Osteocyte (in vitro differentiated cells): ENCODE data around the gene MRPS7. TPM values are rescaled to one million over a fixed set of nuclear protein-coding genes. Genes with fewer than 3 reads are reported as not detected.
"Not testable (repeated sequence)": the region's sequence is repeated elsewhere in the genome, so short reads cannot be mapped to it uniquely, and the experiment has no call there.

Experiments used
- DNase-seq: peaks from one replicate; pipeline ENCODE4 v3.0.0; 2021; ENCODE audit warnings: mixed read lengths; ENCODE audit not compliant: unreplicated experiment; ENCODE audit errors: extremely low spot score
- H3K27ac Mint-ChIP-seq: one replicate; pipeline ENCODE4 v1.8.0; 2021; ENCODE audit warnings: mild to moderate bottlenecking, mixed read lengths; ENCODE audit not compliant: unreplicated experiment
- H3K27me3 Mint-ChIP-seq: one replicate; pipeline ENCODE4 v1.8.0; 2021; ENCODE audit warnings: mixed read lengths; ENCODE audit not compliant: unreplicated experiment
- H3K36me3 Mint-ChIP-seq: one replicate; pipeline ENCODE4 v1.8.0; 2021; ENCODE audit warnings: mixed read lengths; ENCODE audit not compliant: unreplicated experiment
- H3K4me1 Mint-ChIP-seq: one replicate; pipeline ENCODE4 v1.8.0; 2021; ENCODE audit warnings: mixed read lengths; ENCODE audit not compliant: unreplicated experiment
- H3K4me3 Mint-ChIP-seq: one replicate; pipeline ENCODE4 v1.8.0; 2021; ENCODE audit warnings: mild to moderate bottlenecking, moderate library complexity, mixed read lengths; ENCODE audit not compliant: unreplicated experiment
- H3K9me3 Mint-ChIP-seq: one replicate; pipeline ENCODE4 v1.8.0; 2021; ENCODE audit warnings: mixed read lengths; ENCODE audit not compliant: unreplicated experiment
- CTCF ChIP-seq: fragments of 200-600 bp; sonication (generic); IDR thresholded peaks from 2 replicates; pipeline ENCODE4 v1.5.0; 2021; ENCODE audit warnings: antibody characterized with exemption, mild to moderate bottlenecking, moderate library complexity
- total RNA-seq: library from RNA; stranded (reverse); gene quantifications from 2 replicates; pipeline ENCODE4 v1.2.1, GENCODE V29; 2021

Gene MRPS7
- total RNA-seq, 1 donor from 2014 or later: 49.6 TPM

DNA sequence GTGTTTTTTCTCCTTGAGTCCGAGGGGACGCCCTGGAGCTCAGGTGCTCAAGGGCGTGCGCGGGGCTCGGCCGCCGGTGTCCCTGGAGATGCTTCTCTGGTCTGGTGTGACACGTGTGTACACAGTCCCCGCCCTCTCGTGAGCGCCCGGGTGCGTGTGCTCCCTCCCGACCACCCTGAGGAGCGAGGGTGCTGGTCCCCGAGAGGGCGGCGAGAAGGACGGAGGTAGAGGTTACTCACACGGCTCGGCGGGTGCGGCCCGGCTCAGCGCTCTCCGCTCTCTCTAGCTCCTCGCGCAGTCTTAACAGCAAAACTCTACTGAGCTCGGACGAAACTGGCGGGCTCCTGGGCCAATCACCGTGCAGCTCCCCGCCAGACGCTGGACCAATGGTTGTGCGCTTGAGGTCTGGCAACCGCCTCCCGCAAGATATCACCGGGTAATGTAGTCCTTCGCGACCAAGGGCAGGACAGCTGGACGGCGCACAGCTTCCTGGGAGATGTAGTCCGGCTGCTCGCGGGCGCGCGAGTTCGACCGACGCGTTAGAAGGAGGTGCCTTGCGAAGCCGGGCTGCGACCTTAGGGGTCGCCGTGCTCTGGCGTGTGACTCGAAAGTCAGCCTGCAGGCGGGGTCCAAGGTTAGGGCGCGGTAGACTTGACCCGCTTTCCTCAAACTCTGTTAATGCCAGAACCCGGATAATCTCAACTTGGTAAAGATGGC, 27.6 kb downstream of the MRPS7 start, which contains the start of gene SLC25A19:
TSS of gene SLC25A19 (minus strand) at position 319 of the 717 bp plus-strand sequence. CDS start 2,669 bp downstream, outside the sequence.
- TF ChIP-seq CTCF: no peak
- Mint-ChIP-seq H3K9me3 (no peaks in the 10 kb centered on the region), H3K4me3 (peak within 1 kb of the TSS; percentile 96), H3K4me1 (peaks cover 7% of the 10 kb centered on the region), H3K27me3 (no peaks in the 10 kb centered on the region), H3K36me3 (peaks cover 3% of the 10 kb centered on the region), H3K27ac (peak within 1 kb of the TSS; percentile 99)
- DNase-seq: peak; percentile 98

GRCh38 chr17:75289832-75290337, 28.2 kb downstream of the MRPS7 start:
- Mint-ChIP-seq H3K4me3 (peak overlapping the region; percentile 96), H3K27ac (peak overlapping the region; percentile 99), H3K9me3 (no peaks in the 10 kb centered on the region), H3K27me3 (no peaks in the 10 kb centered on the region), H3K4me1 (peaks cover 7% of the 10 kb centered on the region), H3K36me3 (peaks cover 3% of the 10 kb centered on the region)
- DNase-seq: no peak
- TF ChIP-seq CTCF: no peak

- DNase-seq, H3K36me3 Mint-ChIP-seq, H3K27ac Mint-ChIP-seq, H3K9me3 Mint-ChIP-seq, H3K4me3 Mint-ChIP-seq, H3K4me1 Mint-ChIP-seq, H3K27me3 Mint-ChIP-seq: not testable (repeated sequence)
Measured at GRCh38 chr17:75292810-75293448, 31.2 kb downstream of the MRPS7 start.

DNA sequence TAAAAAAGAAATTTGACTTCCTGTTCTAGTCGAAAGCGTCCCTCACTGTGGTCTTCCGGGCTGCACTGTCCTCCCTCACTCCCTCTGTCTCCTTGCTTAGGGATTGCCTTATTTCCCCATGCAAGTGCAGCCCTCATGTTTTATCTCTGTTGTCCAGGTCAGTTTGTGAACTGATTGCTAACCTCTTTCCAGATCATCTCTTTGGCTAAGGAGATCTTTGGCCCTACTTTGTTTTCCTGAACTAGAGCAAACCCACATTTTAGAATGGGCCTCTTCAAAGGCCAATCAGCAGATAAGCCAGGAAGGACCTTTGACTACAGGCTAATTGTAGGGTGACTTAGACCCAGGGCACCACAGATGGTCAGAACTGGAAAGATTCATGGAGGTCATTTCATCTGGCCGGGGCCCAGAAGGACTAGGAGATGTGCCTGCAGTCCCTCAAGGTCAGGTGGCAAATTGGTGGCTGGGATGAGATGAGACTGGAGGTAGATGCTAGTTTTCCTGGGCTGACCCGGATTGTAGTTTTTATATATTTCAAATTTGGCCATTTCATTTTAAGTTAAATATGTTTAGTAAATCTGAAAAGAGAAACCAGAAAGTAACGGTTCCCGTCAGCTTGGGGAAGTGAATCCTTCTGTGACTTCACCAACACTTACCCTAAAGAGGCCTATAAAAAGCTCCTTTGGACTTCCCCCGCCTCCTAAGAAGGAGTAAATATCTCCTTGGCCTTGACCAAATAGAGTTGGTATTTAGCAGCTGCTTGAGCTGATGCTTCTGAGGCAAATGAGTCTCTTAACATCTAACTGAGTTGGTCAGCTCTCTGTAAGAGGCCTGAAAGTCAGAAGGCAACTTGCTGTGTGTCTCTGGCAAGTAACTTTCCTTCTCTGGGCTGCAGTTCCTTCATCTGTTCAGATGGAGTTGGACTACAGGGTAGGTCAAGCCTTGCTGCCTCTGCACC, 33.8 kb downstream of the MRPS7 start:
- Mint-ChIP-seq H3K4me1 (no peaks in the 10 kb centered on the region), H3K36me3 (no peaks in the 10 kb centered on the region), H3K27me3 (no peaks in the 10 kb centered on the region), H3K27ac (no peak overlapping the region), H3K9me3 (no peaks in the 10 kb centered on the region), H3K4me3 (no peak overlapping the region)
- DNase-seq: no peak
- no peak for TF ChIP-seq CTCF

DNA sequence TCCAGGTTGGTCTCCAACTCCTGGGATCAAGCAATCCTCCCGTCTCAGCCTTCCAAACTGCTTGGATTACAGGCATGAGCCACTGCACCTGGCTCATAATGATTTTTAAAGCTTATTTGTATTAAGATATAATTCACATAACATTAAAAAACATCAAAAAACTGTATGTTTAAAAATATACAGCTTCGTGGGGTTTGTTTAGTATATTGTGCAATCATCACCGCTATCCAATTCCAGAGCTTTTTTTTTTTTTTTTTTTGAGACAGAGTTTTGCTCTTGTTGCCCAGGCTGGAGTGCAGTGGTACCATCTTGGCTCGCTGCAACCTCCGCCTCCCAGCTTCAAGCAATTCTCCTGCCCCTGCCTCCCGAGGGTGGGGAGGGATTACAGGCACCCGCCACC, 38.6 kb downstream of the MRPS7 start:
- no peak for DNase-seq
- Mint-ChIP-seq H3K27ac (no peak overlapping the region), H3K36me3 (no peaks in the 10 kb centered on the region), H3K9me3 (no peaks in the 10 kb centered on the region), H3K4me3 (no peak overlapping the region), H3K4me1 (no peaks in the 10 kb centered on the region), H3K27me3 (no peaks in the 10 kb centered on the region)
- TF ChIP-seq CTCF: no peak
